ENCODE measurements around the gene BNIP5. TPM values are rescaled to one million over a fixed set of nuclear protein-coding genes. Genes with fewer than 3 reads are reported as not detected.

BNIP5 gene
- total RNA-seq, 2 experiments from 2014 or later = not detected

DNA sequence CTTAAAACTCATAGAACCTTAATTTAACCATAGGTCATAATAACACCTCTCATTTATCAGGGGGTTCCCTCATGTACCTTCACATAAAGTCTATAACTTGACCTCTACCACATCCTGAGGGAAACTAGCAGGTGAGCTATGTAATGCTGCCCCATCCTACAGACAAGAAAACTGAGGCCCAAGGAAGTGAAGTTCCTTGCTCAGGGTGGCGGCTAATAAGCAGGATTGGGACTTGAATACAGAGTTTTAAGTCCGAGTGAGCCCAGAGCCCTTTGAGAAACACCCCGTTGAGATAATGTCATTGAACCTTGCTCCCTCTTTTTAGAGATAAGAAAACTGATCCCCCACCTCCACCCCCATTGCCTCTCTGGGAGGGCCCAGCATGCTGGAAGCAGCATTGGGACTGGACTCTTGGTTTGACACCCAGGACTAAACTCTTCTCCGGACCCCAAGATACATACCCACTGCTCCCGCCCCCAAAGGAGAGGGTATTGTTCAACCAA lies 429 bp downstream of the BNIP5 start:
- POLR2A ChIA-PET = interaction anchor here (0.6 kb wide), 2 partner anchors 31 to 81 kb away, joined by 3 to 5 read pairs; no protein-coding TSS in a partner anchor
- Histone ChIP-seq H2AFZ (ENCODE audit: low read length) (no peak overlapping the region), H3K9me3 (ENCODE audit: low read length) (no peaks in the 10 kb centered on the region), H3K9me2 (ENCODE audit: insufficient read depth, low read length) (no peaks in the 10 kb centered on the region), H3K79me2 (ENCODE audit: insufficient read depth, low read depth, low read length) (no peaks in the 10 kb centered on the region), H4K20me1 (ENCODE audit: insufficient read depth, low read length) (no peaks in the 10 kb centered on the region), H3K4me3 (ENCODE audit: low read depth, low read length, poor library complexity, severe bottlenecking) (no peak overlapping the region), H3K4me1 (ENCODE audit: insufficient read depth, low read length, poor library complexity, severe bottlenecking) (no peaks in the 10 kb centered on the region), H3K27ac (ENCODE audit: low read depth, low read length, poor library complexity, severe bottlenecking) (no peak overlapping the region), H3K36me3 (ENCODE audit: insufficient read depth, low read length) (no peaks in the 10 kb centered on the region), H3K4me2 (ENCODE audit: low read length) (no peak overlapping the region)
- TF ChIP-seq, protein P1, sequence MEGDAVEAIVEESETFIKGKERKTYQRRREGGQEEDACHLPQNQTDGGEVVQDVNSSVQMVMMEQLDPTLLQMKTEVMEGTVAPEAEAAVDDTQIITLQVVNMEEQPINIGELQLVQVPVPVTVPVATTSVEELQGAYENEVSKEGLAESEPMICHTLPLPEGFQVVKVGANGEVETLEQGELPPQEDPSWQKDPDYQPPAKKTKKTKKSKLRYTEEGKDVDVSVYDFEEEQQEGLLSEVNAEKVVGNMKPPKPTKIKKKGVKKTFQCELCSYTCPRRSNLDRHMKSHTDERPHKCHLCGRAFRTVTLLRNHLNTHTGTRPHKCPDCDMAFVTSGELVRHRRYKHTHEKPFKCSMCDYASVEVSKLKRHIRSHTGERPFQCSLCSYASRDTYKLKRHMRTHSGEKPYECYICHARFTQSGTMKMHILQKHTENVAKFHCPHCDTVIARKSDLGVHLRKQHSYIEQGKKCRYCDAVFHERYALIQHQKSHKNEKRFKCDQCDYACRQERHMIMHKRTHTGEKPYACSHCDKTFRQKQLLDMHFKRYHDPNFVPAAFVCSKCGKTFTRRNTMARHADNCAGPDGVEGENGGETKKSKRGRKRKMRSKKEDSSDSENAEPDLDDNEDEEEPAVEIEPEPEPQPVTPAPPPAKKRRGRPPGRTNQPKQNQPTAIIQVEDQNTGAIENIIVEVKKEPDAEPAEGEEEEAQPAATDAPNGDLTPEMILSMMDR (conservative IDR thresholded peaks at IDR 0.05; ENCODE audit: low read length) = no peak
- TF ChIP-seq EZH2phosphoT487 (IDR thresholded peaks at IDR 0.05; ENCODE audit: borderline replicate concordance, low read depth, low read length) = no peak
- CTCF ChIA-PET (ENCODE audit: unreplicated experiment) = no interaction called here
- BruUV-seq (replicated peaks) = no TSS peak
- no peak for DNase-seq (ENCODE audit: low spot score)
- intact Hi-C loops (cut with micrococcal nuclease; ENCODE audit: unreplicated experiment) = no loop called here

DNA sequence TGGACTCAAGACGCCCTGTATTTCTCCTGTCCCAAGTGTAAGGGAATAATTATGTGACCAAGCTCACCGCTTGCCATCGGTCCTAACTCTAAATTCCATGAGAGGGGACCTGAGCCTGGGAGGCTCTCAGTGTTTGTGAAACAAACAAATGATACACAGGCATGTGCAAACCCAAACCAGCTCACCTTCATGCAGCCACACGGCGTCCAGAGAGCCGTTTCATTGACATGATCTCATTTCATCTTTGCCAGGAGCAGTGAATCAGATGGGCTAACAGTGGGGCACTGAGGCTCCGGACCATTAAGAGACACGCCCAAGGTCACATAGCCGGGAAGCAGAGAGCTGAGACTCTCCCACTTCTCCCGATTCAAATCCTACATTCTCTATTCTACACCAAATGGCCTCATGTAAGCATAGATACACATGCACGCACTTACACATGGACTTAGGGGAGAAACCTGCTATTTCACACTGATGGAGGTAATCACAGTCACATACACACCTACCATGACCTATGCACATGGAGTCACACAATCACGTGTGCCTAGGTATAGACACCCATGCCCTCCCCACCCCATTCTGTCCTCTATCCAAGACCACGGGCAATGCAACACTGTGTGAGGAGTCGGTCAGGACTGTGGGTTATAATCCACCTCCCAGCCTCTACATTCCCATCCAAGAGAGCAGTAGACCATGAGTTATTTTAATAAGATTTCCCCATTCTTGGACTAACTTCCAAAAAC lies 1.1 kb downstream of the BNIP5 start:
- H3K4me1 ChIP-seq (ENCODE audit: insufficient read depth, low read length, poor library complexity, severe bottlenecking) = no peaks in the 10 kb centered on the region
- H4K20me1 ChIP-seq (ENCODE audit: insufficient read depth, low read length) = no peaks in the 10 kb centered on the region
- no peaks in the 10 kb centered on the region for H3K36me3 ChIP-seq (ENCODE audit: insufficient read depth, low read length)
- TF ChIP-seq EZH2phosphoT487 (IDR thresholded peaks at IDR 0.05; ENCODE audit: borderline replicate concordance, low read depth, low read length) = no peak
- TF ChIP-seq, protein P1 (conservative IDR thresholded peaks at IDR 0.05; ENCODE audit: low read length) = no peak
- ChIA-PET CTCF (ENCODE audit: unreplicated experiment) (no interaction called here), POLR2A (interaction anchor here (0.6 kb wide), 1 partner anchor 82 kb away, joined by 3 read pairs; no protein-coding TSS in a partner anchor)
- no peak overlapping the region for H2AFZ ChIP-seq (ENCODE audit: low read length)
- H3K4me3 ChIP-seq (ENCODE audit: low read depth, low read length, poor library complexity, severe bottlenecking) = no peak overlapping the region
- H3K9me3 ChIP-seq (ENCODE audit: low read length) = no peaks in the 10 kb centered on the region
- BruUV-seq (replicated peaks) = no TSS peak
- intact Hi-C loops (cut with micrococcal nuclease; ENCODE audit: unreplicated experiment) = no loop called here
- no peak overlapping the region for H3K27ac ChIP-seq (ENCODE audit: low read depth, low read length, poor library complexity, severe bottlenecking)
- no peak for DNase-seq (ENCODE audit: low spot score)
- no peaks in the 10 kb centered on the region for H3K9me2 ChIP-seq (ENCODE audit: insufficient read depth, low read length)
- no peak overlapping the region for H3K4me2 ChIP-seq (ENCODE audit: low read length)
- no peaks in the 10 kb centered on the region for H3K79me2 ChIP-seq (ENCODE audit: insufficient read depth, low read depth, low read length)

DNA sequence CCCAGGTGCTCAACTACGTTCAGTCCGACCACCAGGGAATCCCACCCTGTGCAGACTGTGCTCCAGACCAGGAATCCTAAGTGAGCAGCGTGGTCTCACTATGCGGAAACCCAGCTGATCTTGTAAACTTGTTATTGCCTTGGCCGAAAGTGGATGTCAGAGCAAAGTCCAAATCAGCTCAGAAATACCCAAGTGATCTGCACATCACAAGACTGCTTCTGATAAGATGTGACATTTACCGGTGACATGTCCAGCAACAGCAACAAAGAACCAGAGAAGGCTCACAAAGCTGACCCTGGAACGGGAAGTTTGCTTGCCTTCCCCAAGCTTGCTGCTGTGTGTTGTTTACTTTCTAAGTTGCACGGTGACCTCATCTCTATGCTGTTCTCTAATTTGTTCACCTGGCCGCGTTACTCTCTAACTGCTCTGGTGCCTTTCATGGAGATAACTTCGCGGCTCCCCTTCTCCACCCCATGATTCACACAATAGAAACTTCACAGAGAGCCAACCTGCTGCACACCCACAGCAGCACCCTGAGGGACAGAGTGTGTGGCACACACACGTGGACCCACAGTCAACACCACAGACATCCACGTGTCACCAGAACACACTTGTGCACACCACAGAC lies 1.7 kb downstream of the BNIP5 start:
- Histone ChIP-seq H4K20me1 (ENCODE audit: insufficient read depth, low read length) (no peaks in the 10 kb centered on the region), H3K27ac (ENCODE audit: low read depth, low read length, poor library complexity, severe bottlenecking) (no peak overlapping the region), H2AFZ (ENCODE audit: low read length) (no peak overlapping the region), H3K4me2 (ENCODE audit: low read length) (no peak overlapping the region), H3K79me2 (ENCODE audit: insufficient read depth, low read depth, low read length) (no peaks in the 10 kb centered on the region), H3K4me1 (ENCODE audit: insufficient read depth, low read length, poor library complexity, severe bottlenecking) (no peaks in the 10 kb centered on the region), H3K9me2 (ENCODE audit: insufficient read depth, low read length) (no peaks in the 10 kb centered on the region), H3K36me3 (ENCODE audit: insufficient read depth, low read length) (no peaks in the 10 kb centered on the region), H3K9me3 (ENCODE audit: low read length) (no peaks in the 10 kb centered on the region), H3K4me3 (ENCODE audit: low read depth, low read length, poor library complexity, severe bottlenecking) (no peak overlapping the region)
- BruUV-seq (replicated peaks) = no TSS peak
- ChIA-PET POLR2A (no interaction called here), CTCF (ENCODE audit: unreplicated experiment) (no interaction called here)
- intact Hi-C loops (cut with micrococcal nuclease; ENCODE audit: unreplicated experiment) = no loop called here
- no peak for DNase-seq (ENCODE audit: low spot score)
- no peak for TF ChIP-seq EZH2phosphoT487 (IDR thresholded peaks at IDR 0.05; ENCODE audit: borderline replicate concordance, low read depth, low read length)
